Astrocyte of the cerebellum (primary cell): ENCODE results near the gene MAP3K3.

Source experiments
- DNase-seq: peaks from one replicate; pipeline ENCODE4 v3.0.0-alpha.2; 2011; ENCODE audit warnings: low read depth
- H3K4me3 ChIP-seq: 2 replicates; pipeline ENCODE4 v1.5.1; 2011; ENCODE audit warnings: mild to moderate bottlenecking, low read depth, low read length, moderate library complexity
- CTCF ChIP-seq: IDR thresholded peaks from 2 replicates; pipeline ENCODE4 v1.5.1; 2012; ENCODE audit warnings: low read length, low read depth, moderate library complexity, mild to moderate bottlenecking; ENCODE audit errors: missing control alignments
- in situ Hi-C: cut with HindIII; loops from 2 replicates; pipeline ENCODE4 v1.10.0; 2017; ENCODE audit warnings: low sequenced_read_pairs

Gene MAP3K3

DNA sequence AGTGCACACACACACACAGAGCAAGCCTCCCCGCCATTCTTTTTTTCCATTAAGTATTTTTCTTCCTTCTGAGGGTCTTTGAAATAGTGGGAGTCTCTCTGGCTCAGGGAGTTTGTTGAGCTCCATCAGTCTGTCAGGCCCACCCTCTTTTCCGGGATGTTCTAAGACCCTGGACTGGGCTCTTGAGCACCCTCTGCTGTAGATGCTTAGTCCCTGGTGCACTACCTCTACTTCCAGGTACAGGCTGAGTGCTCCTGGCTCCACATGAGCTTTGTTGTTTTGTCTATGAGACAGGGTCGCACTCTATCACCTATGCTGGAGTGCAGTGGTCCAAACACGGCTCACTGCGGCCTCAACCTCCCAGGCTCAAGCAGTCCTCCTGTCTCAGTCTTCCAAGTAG, 57.0 kb downstream of the MAP3K3 start:
- in situ Hi-C loops = loop anchor here (5.0 kb wide), 1 partner anchor 57 kb away; the partner anchor contains the start of gene MAP3K3
- no peak overlapping the region for H3K4me3 ChIP-seq
- no peak for DNase-seq
- TF ChIP-seq CTCF = no peak

- H3K4me3 ChIP-seq = no peak overlapping the region
- TF ChIP-seq CTCF = no peak
- DNase-seq = no peak
- in situ Hi-C loops = no loop called here
Observed at GRCh38 chr17:63680700-63681099, 58.5 kb downstream of the MAP3K3 start.

- no peak for TF ChIP-seq CTCF
- no peak overlapping the region for H3K4me3 ChIP-seq
- in situ Hi-C loops = no loop called here
- DNase-seq = no peak
Observed at GRCh38 chr17:63681530-63681929, 59.3 kb downstream of the MAP3K3 start.

DNA sequence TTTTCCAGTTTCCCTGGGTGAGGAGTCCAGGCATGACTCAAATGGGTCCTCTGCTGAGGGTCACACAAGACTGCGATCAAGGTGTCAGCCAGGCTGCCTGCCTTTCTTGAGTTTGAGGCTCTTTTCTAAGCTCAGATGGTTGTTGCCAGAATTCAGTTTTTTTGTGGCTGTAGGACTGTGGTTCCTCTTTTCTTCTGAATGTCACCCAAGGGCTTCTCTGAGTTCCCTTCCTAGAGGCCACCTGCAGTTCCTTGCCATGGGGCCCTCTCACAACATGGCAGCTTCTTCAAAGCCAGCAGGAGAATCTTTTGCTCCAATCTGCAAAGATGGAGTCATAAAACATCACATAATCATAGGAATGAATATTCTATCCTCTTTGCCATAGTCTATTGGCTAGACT, 60.2 kb downstream of the MAP3K3 start:
- in situ Hi-C loops = no loop called here
- DNase-seq = no peak
- TF ChIP-seq CTCF = no peak
- no peak overlapping the region for H3K4me3 ChIP-seq

- in situ Hi-C loops = no loop called here
- H3K4me3 ChIP-seq = no peak overlapping the region
- no peak for DNase-seq
- no peak for TF ChIP-seq CTCF
Observed at GRCh38 chr17:63682981-63683380, 60.8 kb downstream of the MAP3K3 start.

GRCh38 chr17:63685041-63685440, 62.8 kb downstream of the MAP3K3 start:
- TF ChIP-seq CTCF = no peak
- in situ Hi-C loops = no loop called here
- DNase-seq = no peak
- no peak overlapping the region for H3K4me3 ChIP-seq

- in situ Hi-C loops = no loop called here
Observed at GRCh38 chr17:63685578-63685977, 63.4 kb downstream of the MAP3K3 start.

More at GRCh38 chr17:63685578-63685977, 63.4 kb downstream of the MAP3K3 start:
- DNase-seq = no peak
- TF ChIP-seq CTCF = no peak
- H3K4me3 ChIP-seq = no peak overlapping the region
